Kidney (tissue), 22 donors: Measurements from ENCODE around the gene CST5. TPM values are rescaled to one million over a fixed set of nuclear protein-coding genes. Genes with fewer than 3 reads are reported as not detected.

Source experiments
- DNase-seq, 5 donors: peaks; one replicate each; pipeline ENCODE4 v3.0.0-alpha.2; 2013 to 2020
- FAIRE-seq: peaks from 2 replicates; lab custom pipeline; 2012; peaks lifted over from hg19 to GRCh38; lab: Jason Lieb, UNC
- H3K27ac ChIP-seq, 2 donors: one replicate each; pipeline ENCODE4 v1.7.0; 2013; ENCODE audit warnings: low read depth in 2 of 2, low read length in 2 of 2, inconsistent platforms in 1 of 2
- H3K27me3 ChIP-seq: one replicate; pipeline ENCODE4 v1.7.1; 2013; ENCODE audit warnings: low read length, inconsistent platforms; ENCODE audit not compliant: control insufficient read depth, insufficient read depth
- H3K36me3 ChIP-seq, 3 donors: one replicate each; pipeline versions ENCODE4 v1.7.0 to v1.7.1; 2013; ENCODE audit warnings: low read length in 3 of 3, control low read depth in 1 of 3, inconsistent platforms in 1 of 3; ENCODE audit not compliant: insufficient read depth in 3 of 3, control insufficient read depth in 2 of 3
- H3K4me1 ChIP-seq, 3 donors: one replicate each; pipeline versions ENCODE4 v1.7.0 to v1.7.1; 2013; ENCODE audit warnings: low read length in 3 of 3, inconsistent platforms in 1 of 3, low read depth in 1 of 3; ENCODE audit not compliant: control insufficient read depth in 2 of 3, insufficient read depth in 2 of 3
- H3K4me3 ChIP-seq, 3 donors: one replicate each; pipeline versions ENCODE4 v1.7.0 to v1.8.1; 2013; ENCODE audit warnings: low read length in 3 of 3, control low read depth in 1 of 3, inconsistent platforms in 1 of 3
- H3K9ac ChIP-seq, 3 donors: one replicate each; pipeline versions ENCODE4 v1.7.0 to v1.7.1; 2013; ENCODE audit warnings: low read length in 3 of 3, control low read depth in 1 of 3, inconsistent platforms in 1 of 3
- H3K9me3 ChIP-seq, 3 donors: one replicate each; pipeline versions ENCODE4 v1.7.0 to v1.7.1; 2013; ENCODE audit warnings: low read length in 3 of 3, control low read depth in 1 of 3, inconsistent platforms in 1 of 3; ENCODE audit not compliant: control insufficient read depth in 2 of 3, insufficient read depth in 1 of 3
- CTCF ChIP-seq: IDR thresholded peaks from 3 replicates; pipeline ENCODE4 v1.5.1; 2012; ENCODE audit warnings: mild to moderate bottlenecking, moderate library complexity, borderline replicate concordance; ENCODE audit not compliant: insufficient read depth; ENCODE audit errors: extremely low read depth
- intact Hi-C: fragments of 100-400 bp; cut with DNase I; formaldehyde crosslinking; loops from one replicate; pipeline ENCODE4 v1.11.1; 2022
- long read RNA-seq, 10 donors: library from polyadenylated mRNA in 1 of 10; unstranded in 1 of 10; transcript quantifications; one replicate each; pipeline ENCODE4 v2.0.0 and lab custom pipeline, GENCODE V29; 2021 to 2026
- polyA plus RNA-seq: library from polyadenylated mRNA; stranded (reverse); fragments of 350-450 nt; fragmentation: Illumina TruSeq; extraction: RNeasy Lipid Tissue Mini Kit (QIAGEN cat#74804); gene quantifications from one replicate; pipeline ENCODE4 v1.2.3, GENCODE V29; 2014; ENCODE audit warnings: low read depth, low replicate concordance; ENCODE audit not compliant: insufficient read depth
- total RNA-seq: library from RNA; stranded (reverse); fragmentation: NEBNext Ultra II Directional; extraction: Animal tissue kit (Norgen Biotek cat#: 25700); gene quantifications from one replicate; pipeline ENCODE4 v1.2.1, GENCODE V29; 2021
- donor health status: control.
- donor health status: control.
- donor health status: control.
- donor health status: control.
- donor health status: control.
- donor health status: DM: yes; HTN: yes; CAD: no.
- donor health status: Normal renal cell carcinoma (clear cell type).

CST5 gene
- total RNA-seq: not detected
- not detected for polyA plus RNA-seq
- long read RNA-seq, donor 1, partial matches to known transcripts: 0 of 1 reads
- long read RNA-seq, donor 1, other reads (novel, unspliced or antisense): 0 of 1 reads
- long read RNA-seq, donor 2: 0 reads
- long read RNA-seq, donor 3: 0 reads
- long read RNA-seq, donor 4: 0 reads
- long read RNA-seq, donor 5: 0 reads
- long read RNA-seq, donor 6: 0 reads
- long read RNA-seq, donor 7: 0 reads
- long read RNA-seq, donor 8: 0 reads
- long read RNA-seq, donor 9: 0 reads
- long read RNA-seq, donor 10, partial matches to known transcripts: 0 of 2 reads
- long read RNA-seq, donor 10, other reads (novel, unspliced or antisense): 0 of 2 reads

GRCh38 chr20:23879328-23879798 is at the start of gene CST5:
Gene CST5 (minus strand): TSS chr20:23879748. CDS start chr20:23879676, 72 bp downstream.
- intact Hi-C loops: no loop called here
- TF ChIP-seq CTCF: no peak
- no peaks in the 10 kb centered on the region for H3K36me3 ChIP-seq
- H3K27ac ChIP-seq: no peak within 1 kb of the TSS
- FAIRE-seq (no peak), DNase-seq (peak in 1 of 5 donors; percentile 60)
- H3K4me3 ChIP-seq: no peak within 1 kb of the TSS
- peaks cover 0 to 2% (median 0%) of the 10 kb centered on the region in 3 donors for H3K4me1 ChIP-seq
- H3K9ac ChIP-seq: no peak within 1 kb of the TSS
- H3K27me3 ChIP-seq: no peaks in the 10 kb centered on the region
- H3K9me3 ChIP-seq: no peaks in the 10 kb centered on the region

- no peaks in the 10 kb centered on the region for H3K4me1 ChIP-seq
- H3K4me3 ChIP-seq: no peak overlapping the region
- H3K36me3 ChIP-seq: no peaks in the 10 kb centered on the region
- no peak for TF ChIP-seq CTCF
- no peak overlapping the region for H3K27ac ChIP-seq
- no peaks in the 10 kb centered on the region for H3K27me3 ChIP-seq
- H3K9me3 ChIP-seq: no peaks in the 10 kb centered on the region
- intact Hi-C loops: no loop called here
- FAIRE-seq (no peak), DNase-seq (no peak)
- H3K9ac ChIP-seq: no peak overlapping the region
Measured at GRCh38 chr20:23928788-23929187, 49.2 kb upstream of the CST5 start.

GRCh38 chr20:23928353-23928752 is 48.8 kb upstream of the CST5 start:
- Histone ChIP-seq H3K9me3 (no peaks in the 10 kb centered on the region), H3K36me3 (no peaks in the 10 kb centered on the region), H3K27ac (no peak overlapping the region), H3K27me3 (no peaks in the 10 kb centered on the region), H3K4me3 (no peak overlapping the region), H3K9ac (no peak overlapping the region), H3K4me1 (no peaks in the 10 kb centered on the region)
- DNase-seq: no peak
- TF ChIP-seq CTCF: no peak
- intact Hi-C loops: no loop called here
- no peak for FAIRE-seq
